ENCODE data around the gene CRB2.

- TF ChIP-seq, protein P1, sequence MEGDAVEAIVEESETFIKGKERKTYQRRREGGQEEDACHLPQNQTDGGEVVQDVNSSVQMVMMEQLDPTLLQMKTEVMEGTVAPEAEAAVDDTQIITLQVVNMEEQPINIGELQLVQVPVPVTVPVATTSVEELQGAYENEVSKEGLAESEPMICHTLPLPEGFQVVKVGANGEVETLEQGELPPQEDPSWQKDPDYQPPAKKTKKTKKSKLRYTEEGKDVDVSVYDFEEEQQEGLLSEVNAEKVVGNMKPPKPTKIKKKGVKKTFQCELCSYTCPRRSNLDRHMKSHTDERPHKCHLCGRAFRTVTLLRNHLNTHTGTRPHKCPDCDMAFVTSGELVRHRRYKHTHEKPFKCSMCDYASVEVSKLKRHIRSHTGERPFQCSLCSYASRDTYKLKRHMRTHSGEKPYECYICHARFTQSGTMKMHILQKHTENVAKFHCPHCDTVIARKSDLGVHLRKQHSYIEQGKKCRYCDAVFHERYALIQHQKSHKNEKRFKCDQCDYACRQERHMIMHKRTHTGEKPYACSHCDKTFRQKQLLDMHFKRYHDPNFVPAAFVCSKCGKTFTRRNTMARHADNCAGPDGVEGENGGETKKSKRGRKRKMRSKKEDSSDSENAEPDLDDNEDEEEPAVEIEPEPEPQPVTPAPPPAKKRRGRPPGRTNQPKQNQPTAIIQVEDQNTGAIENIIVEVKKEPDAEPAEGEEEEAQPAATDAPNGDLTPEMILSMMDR (IDR thresholded peaks at IDR 0.05; ENCODE audit: low read length): no peak
- TF ChIP-seq EZH2phosphoT487 (IDR thresholded peaks at IDR 0.05; ENCODE audit: low read length): no peak
Observed at GRCh38 chr9:123395276-123395688, 39.3 kb downstream of the CRB2 start.

Data from MM.1S (cell line).